GM12878 (cell line): ENCODE data around the gene CTXN1. TPM values are rescaled to one million over a fixed set of nuclear protein-coding genes. Genes with fewer than 3 reads are reported as not detected.

Experiments used
- ATAC-seq: fragments of 200-7000 bp; cut with Tn5 transposase; 3 replicates; pipeline ENCODE4 v1.9.1; 2020; ENCODE audit warnings: mild to moderate bottlenecking, moderate library complexity
- BruUV-seq: library from RNA; stranded (reverse); fragments of 400-500 nt; replicated peaks from 2 replicates; lab custom pipeline; 2021; lab: Mats Ljungman, UMichigan
- CTCF ChIA-PET: fragments of 300-600 bp; sonication (Branson Sonifier 250); formaldehyde crosslinking; extraction: SDS; loops from one replicate; lab custom pipeline; 2021; ENCODE audit warnings: inconsistent platforms; lab: Yijun Ruan, JAX
- POLR2A ChIA-PET: fragments of 350-600 bp; formaldehyde crosslinking; extraction: SDS; loops from one replicate; lab custom pipeline; 2021; ENCODE audit warnings: inconsistent platforms; lab: Charles Lee
- RAD21 ChIA-PET: fragments of 300-600 bp; sonication (Branson Sonifier 250); formaldehyde crosslinking; loops from one replicate; lab custom pipeline; 2023; ENCODE audit warnings: antibody characterized with exemption; ENCODE audit not compliant: unreplicated experiment; lab: Charles Lee
- SMC1A ChIA-PET: fragments of 300-600 bp; sonication (Branson Sonifier 250); formaldehyde crosslinking; loops from one replicate; lab custom pipeline; 2023; ENCODE audit not compliant: unreplicated experiment, uncharacterized antibody; lab: Charles Lee
- DNase-seq: peaks from one replicate; pipeline ENCODE4 v3.0.0-alpha.2; 2011; ENCODE audit warnings: low read depth, low spot score
- FAIRE-seq: peaks from 3 replicates; lab custom pipeline; 2011; peaks lifted over from hg19 to GRCh38; lab: Jason Lieb, UNC
- H2AFZ ChIP-seq: 2 replicates; pipeline ENCODE4 v1.6.0; 2011; ENCODE audit warnings: low read depth, low read length, control low read depth; ENCODE audit not compliant: control insufficient read depth
- H3K27ac ChIP-seq: 2 replicates; pipeline ENCODE4 v1.5.1; 2011; ENCODE audit warnings: control low read depth; ENCODE audit not compliant: control insufficient read depth, insufficient read depth
- H3K27me3 ChIP-seq, 2 experiments: replicated peaks in 1 of 2; 2 replicates each; pipeline versions ENCODE4 v1.6.0 to v1.6.1; 2011; ENCODE audit warnings: low read length in 1 of 2; ENCODE audit not compliant: control insufficient read depth in 2 of 2, insufficient read depth in 2 of 2
- H3K36me3 ChIP-seq, 2 experiments: 2 replicates each; pipeline ENCODE4 v1.5.1; 2011; ENCODE audit warnings: low read length in 1 of 2; ENCODE audit not compliant: control insufficient read depth in 2 of 2, insufficient read depth in 2 of 2
- H3K4me1 ChIP-seq: 2 replicates; pipeline ENCODE4 v1.6.1; 2011; ENCODE audit warnings: mild to moderate bottlenecking, low read length, moderate library complexity, mixed read lengths; ENCODE audit not compliant: control insufficient read depth, insufficient read depth
- H3K4me2 ChIP-seq: 2 replicates; pipeline ENCODE4 v1.6.0; 2011; ENCODE audit warnings: control low read depth; ENCODE audit not compliant: control insufficient read depth, insufficient read depth
- H3K4me3 ChIP-seq: fragments of 200-600 bp; sonication (generic); 2 replicates; pipeline ENCODE4 v1.5.1; 2016
- H3K79me2 ChIP-seq: 2 replicates; pipeline ENCODE4 v1.6.0; 2011; ENCODE audit warnings: low read length; ENCODE audit not compliant: control insufficient read depth, insufficient read depth
- H3K9ac ChIP-seq: 2 replicates; pipeline ENCODE4 v1.8.0; 2011; ENCODE audit warnings: low read length, control low read depth, mixed read lengths; ENCODE audit not compliant: control insufficient read depth, insufficient read depth
- H3K9me3 ChIP-seq: replicated peaks from 3 replicates; pipeline ENCODE4 v1.5.1; 2011; ENCODE audit warnings: mild to moderate bottlenecking, low read length; ENCODE audit not compliant: control insufficient read depth, insufficient read depth
- H4K20me1 ChIP-seq: 2 replicates; pipeline ENCODE4 v1.6.0; 2011; ENCODE audit not compliant: control insufficient read depth, insufficient read depth
- CBX3 ChIP-seq: fragments of 200-600 bp; sonication (generic); IDR thresholded peaks from 2 replicates; pipeline ENCODE4 v1.6.1; 2016; ENCODE audit warnings: low read depth, borderline replicate concordance
- FOS ChIP-seq: IDR thresholded peaks from 3 replicates; pipeline ENCODE4 v1.6.1; 2011; ENCODE audit warnings: borderline replicate concordance; ENCODE audit not compliant: insufficient read length; ENCODE audit errors: extremely low read depth
- IKZF2 ChIP-seq, 2 experiments: fragments of 450-650 bp; IDR thresholded peaks; 2 replicates each; pipeline ENCODE4 v1.6.1; 2017; ENCODE audit warnings: mild to moderate bottlenecking in 2 of 2, moderate library complexity in 2 of 2
- JUND ChIP-seq: IDR thresholded peaks from 2 replicates; pipeline ENCODE4 v1.6.1; 2012; ENCODE audit warnings: low read depth, mild to moderate bottlenecking, low read length, improper control_type of control experiment, moderate library complexity
- MYC ChIP-seq: IDR thresholded peaks from 2 replicates; pipeline ENCODE4 v1.6.1; 2011; ENCODE audit warnings: mild to moderate bottlenecking, low read length, moderate library complexity, inconsistent platforms; ENCODE audit not compliant: insufficient read depth, insufficient replicate concordance, insufficient read length, severe bottlenecking
- NR2C1 ChIP-seq: fragments of 450-650 bp; IDR thresholded peaks from 2 replicates; pipeline ENCODE4 v1.6.1; 2017; ENCODE audit warnings: antibody characterized with exemption, mild to moderate bottlenecking, moderate library complexity
- POLR2AphosphoS5 ChIP-seq: IDR thresholded peaks from 2 replicates; pipeline ENCODE4 v1.6.1; 2011; ENCODE audit warnings: mild to moderate bottlenecking, low read length, inconsistent platforms
- RCOR1 ChIP-seq: conservative IDR thresholded peaks from 2 replicates; pipeline ENCODE4 v1.6.1; 2012; ENCODE audit warnings: low read depth, low read length, improper control_type of control experiment
- SMAD5 ChIP-seq: IDR thresholded peaks from 2 replicates; pipeline ENCODE4 v1.6.1; 2016; ENCODE audit warnings: antibody characterized with exemption, low read depth
- SMARCA5 ChIP-seq: fragments of 450-650 bp; IDR thresholded peaks from 2 replicates; pipeline ENCODE4 v1.6.1; 2017; ENCODE audit warnings: mild to moderate bottlenecking
- TCF12 ChIP-seq: IDR thresholded peaks from 2 replicates; pipeline ENCODE4 v1.6.1; 2011; ENCODE audit warnings: low read depth, mild to moderate bottlenecking, low read length
- WRNIP1 ChIP-seq: IDR thresholded peaks from 2 replicates; pipeline ENCODE4 v1.6.1; 2011; ENCODE audit warnings: low read depth, low read length, improper control_type of control experiment, borderline replicate concordance
- WGBS: methylation state at CpG from one replicate; pipeline ENCODE4 v1.1.6; 2016; ENCODE audit warnings: low lambda C conversion rate; ENCODE audit not compliant: insufficient replicate concordance, insufficient coverage; ENCODE audit errors: missing lambda C conversion rate; 5-methylcytosine and 5-hydroxymethylcytosine counted together
- in situ Hi-C: fragments of 300-500 bp; cut with MboI; formaldehyde crosslinking; loops from 9 replicates; pipeline ENCODE4 v1.14.3; 2018; ENCODE audit warnings: mixed read lengths
- intact Hi-C: fragments of 100-400 bp; cut with micrococcal nuclease; formaldehyde crosslinking; loops from one replicate; pipeline ENCODE4 v1.14.2; 2022; ENCODE audit not compliant: unreplicated experiment
- polyA plus RNA-seq, 11 experiments: library from polyadenylated mRNA; depleted of rRNA in 4 of 11; unstranded in 6 of 11; stranded (reverse) in 5 of 11; fragments of >200 nt; fragmentation: Nextera tagmentation in 4 of 11; fragmentation: Illumina TruSeq in 1 of 11; extraction: Ambion mirVana in 4 of 11; extraction: Trizol in 1 of 11; gene quantifications; 1 replicate in 1 of 11; 2 replicates in 10 of 11; pipeline versions ENCODE4 v1.2.1 to v1.2.3, GENCODE V29; 2011 to 2016; ENCODE audit warnings: inconsistent platforms in 2 of 11, missing spikeins in 2 of 11, low read depth in 1 of 11
- total RNA-seq, 4 experiments: library from RNA; depleted of rRNA in 3 of 4; stranded (reverse); fragments of >200 nt in 3 of 4; fragmentation: Illumina TruSeq in 1 of 4; extraction: Trizol in 1 of 4; gene quantifications; 2 replicates each; pipeline versions ENCODE4 v1.2.1 to v1.2.3, GENCODE V29; 2013 to 2021
- TF ChIP-seq, protein P1 (sequence below): fragments of 450-650 bp; IDR thresholded peaks from 2 replicates; pipeline ENCODE4 v1.6.1; 2018; ENCODE audit warnings: borderline replicate concordance, mild to moderate bottlenecking; ENCODE audit not compliant: partially characterized antibody
- TF ChIP-seq, protein P2 (sequence below): fragments of 150-350 bp; IDR thresholded peaks from 2 replicates; pipeline ENCODE4 v1.6.1; 2014; ENCODE audit warnings: mild to moderate bottlenecking, low read depth, low read length
- TF ChIP-seq, protein P3 (sequence below): IDR thresholded peaks from 2 replicates; pipeline ENCODE4 v1.6.1; 2011; ENCODE audit warnings: mild to moderate bottlenecking, low read depth, low read length, moderate library complexity; ENCODE audit not compliant: insufficient replicate concordance

CTXN1 gene
- total and polyA plus RNA-seq, 10 of the 15 experiments (the other 5 are each of a cell fraction or from before 2014, with no cell fraction given), result 0.04 to 1.0 (median 0.38) TPM; not detected in 4

DNA sequence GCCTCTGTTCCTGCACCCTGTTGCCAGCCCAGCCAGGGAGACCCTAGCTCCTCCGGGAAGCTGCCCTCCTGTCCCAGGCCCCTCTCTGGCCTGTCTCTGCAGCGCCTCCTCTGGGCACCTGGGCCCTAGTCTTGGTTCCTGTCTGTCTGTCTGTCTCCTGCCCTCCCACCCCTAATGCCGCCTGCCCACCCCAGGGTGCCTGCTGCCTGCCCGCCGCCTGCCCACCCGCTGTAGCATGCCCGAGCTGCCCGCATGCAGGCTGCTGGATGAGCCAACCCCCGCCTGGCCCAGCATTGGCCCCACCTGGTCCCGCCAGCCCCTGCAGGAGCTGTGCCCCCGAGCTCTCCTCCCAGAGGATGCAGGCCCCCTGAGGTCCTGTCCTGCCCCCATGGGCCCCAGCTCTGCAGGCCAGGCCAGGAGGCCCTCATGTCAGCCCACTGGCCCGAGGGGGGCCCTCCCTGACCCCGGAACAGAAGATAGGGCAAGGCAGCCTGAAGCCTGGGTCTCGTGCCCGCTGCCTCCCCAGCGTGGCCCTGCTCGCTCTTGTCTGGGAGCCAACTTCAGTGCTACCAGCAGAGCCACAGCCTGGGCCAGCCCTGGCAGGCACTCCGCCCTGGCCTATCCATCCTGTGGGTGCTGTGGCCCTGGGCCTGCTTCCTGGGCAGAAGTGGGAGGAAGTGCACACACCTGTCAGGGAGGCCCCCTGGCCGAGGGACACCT, 17.0 kb downstream of the CTXN1 start:
- in situ Hi-C loops, result no loop called here
- ATAC-seq, result no peak
- Histone ChIP-seq H3K9ac (no peak overlapping the region), H3K4me1 (peaks cover 8% of the 10 kb centered on the region), H3K9me3 (no peaks in the 10 kb centered on the region), H2AFZ (no peak overlapping the region), H3K27me3 (no peaks in the 10 kb centered on the region)
- ChIA-PET CTCF (interaction anchor here (0.8 kb wide), 1 partner anchor 12 kb away, joined by 4 read pairs; the partner anchor contains the start of gene SNAPC2), POLR2A (no interaction called here)
- 96% methylated on average over 17 of the region's 19 CpGs for WGBS
- TF ChIP-seq TCF12, result no peak
- no peak for TF ChIP-seq MYC
- TF ChIP-seq IKZF2 (IDR thresholded peaks at IDR 0.05), result no peak
- TF ChIP-seq POLR2AphosphoS5, result no peak
- TF ChIP-seq NR2C1, result no peak
- no peak for TF ChIP-seq CBX3
- TF ChIP-seq, protein P1, sequence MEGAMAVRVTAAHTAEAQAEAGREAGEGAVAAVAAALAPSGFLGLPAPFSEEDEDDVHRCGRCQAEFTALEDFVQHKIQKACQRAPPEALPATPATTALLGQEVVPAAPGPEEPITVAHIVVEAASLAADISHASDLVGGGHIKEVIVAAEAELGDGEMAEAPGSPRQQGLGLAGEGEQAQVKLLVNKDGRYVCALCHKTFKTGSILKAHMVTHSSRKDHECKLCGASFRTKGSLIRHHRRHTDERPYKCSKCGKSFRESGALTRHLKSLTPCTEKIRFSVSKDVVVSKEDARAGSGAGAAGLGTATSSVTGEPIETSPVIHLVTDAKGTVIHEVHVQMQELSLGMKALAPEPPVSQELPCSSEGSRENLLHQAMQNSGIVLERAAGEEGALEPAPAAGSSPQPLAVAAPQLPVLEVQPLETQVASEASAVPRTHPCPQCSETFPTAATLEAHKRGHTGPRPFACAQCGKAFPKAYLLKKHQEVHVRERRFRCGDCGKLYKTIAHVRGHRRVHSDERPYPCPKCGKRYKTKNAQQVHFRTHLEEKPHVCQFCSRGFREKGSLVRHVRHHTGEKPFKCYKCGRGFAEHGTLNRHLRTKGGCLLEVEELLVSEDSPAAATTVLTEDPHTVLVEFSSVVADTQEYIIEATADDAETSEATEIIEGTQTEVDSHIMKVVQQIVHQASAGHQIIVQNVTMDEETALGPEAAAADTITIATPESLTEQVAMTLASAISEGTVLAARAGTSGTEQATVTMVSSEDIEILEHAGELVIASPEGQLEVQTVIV, result no peak
- TF ChIP-seq SMARCA5, result no peak
- no peak for TF ChIP-seq FOS
- no peak for TF ChIP-seq RCOR1
- no peak for TF ChIP-seq JUND
- TF ChIP-seq, protein P2, sequence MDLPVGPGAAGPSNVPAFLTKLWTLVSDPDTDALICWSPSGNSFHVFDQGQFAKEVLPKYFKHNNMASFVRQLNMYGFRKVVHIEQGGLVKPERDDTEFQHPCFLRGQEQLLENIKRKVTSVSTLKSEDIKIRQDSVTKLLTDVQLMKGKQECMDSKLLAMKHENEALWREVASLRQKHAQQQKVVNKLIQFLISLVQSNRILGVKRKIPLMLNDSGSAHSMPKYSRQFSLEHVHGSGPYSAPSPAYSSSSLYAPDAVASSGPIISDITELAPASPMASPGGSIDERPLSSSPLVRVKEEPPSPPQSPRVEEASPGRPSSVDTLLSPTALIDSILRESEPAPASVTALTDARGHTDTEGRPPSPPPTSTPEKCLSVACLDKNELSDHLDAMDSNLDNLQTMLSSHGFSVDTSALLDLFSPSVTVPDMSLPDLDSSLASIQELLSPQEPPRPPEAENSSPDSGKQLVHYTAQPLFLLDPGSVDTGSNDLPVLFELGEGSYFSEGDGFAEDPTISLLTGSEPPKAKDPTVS, result no peak
- TF ChIP-seq, protein P3, sequence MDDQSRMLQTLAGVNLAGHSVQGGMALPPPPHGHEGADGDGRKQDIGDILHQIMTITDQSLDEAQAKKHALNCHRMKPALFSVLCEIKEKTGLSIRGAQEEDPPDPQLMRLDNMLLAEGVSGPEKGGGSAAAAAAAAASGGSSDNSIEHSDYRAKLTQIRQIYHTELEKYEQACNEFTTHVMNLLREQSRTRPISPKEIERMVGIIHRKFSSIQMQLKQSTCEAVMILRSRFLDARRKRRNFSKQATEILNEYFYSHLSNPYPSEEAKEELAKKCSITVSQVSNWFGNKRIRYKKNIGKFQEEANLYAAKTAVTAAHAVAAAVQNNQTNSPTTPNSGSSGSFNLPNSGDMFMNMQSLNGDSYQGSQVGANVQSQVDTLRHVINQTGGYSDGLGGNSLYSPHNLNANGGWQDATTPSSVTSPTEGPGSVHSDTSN, result no peak
- TF ChIP-seq WRNIP1, result no peak
- no peak for TF ChIP-seq SMAD5
- TF ChIP-seq, all 136 proteins: peak for 0
- DNase-seq (no peak), FAIRE-seq (no peak)
- ChIA-PET RAD21 (no interaction called here), SMC1A (no interaction called here)
- Histone ChIP-seq H3K79me2 (peaks cover 29% of the 10 kb centered on the region), H4K20me1 (peaks cover 9% of the 10 kb centered on the region; the same call in 1 of the 2 replicates), H3K4me2 (no peak overlapping the region), H3K36me3 (peaks cover 0 to 16% of the 10 kb centered on the region in 2 experiments; a peak in 3 of 4 replicates), H3K27ac (no peak overlapping the region), H3K4me3 (no peak overlapping the region)
- no TSS peak for BruUV-seq
- intact Hi-C loops, result loop anchor here (10.0 kb wide), 1 partner anchor 224 kb away; the partner anchor contains the start of gene TRAPPC5
